A673 (cell line): ENCODE measurements around the gene LMF2. TPM values are rescaled to one million over a fixed set of nuclear protein-coding genes. Genes with fewer than 3 reads are reported as not detected.

Experiments
- BruUV-seq: library from RNA; stranded (reverse); fragments of 400-500 nt; replicated peaks from 2 replicates; lab custom pipeline; 2021; lab: Mats Ljungman, UMichigan
- CTCF ChIA-PET: fragments of 300-600 bp; sonication (Branson Sonifier 250); formaldehyde crosslinking; loops from one replicate; lab custom pipeline; 2022; ENCODE audit warnings: antibody characterized with exemption; lab: Charles Lee
- POLR2A ChIA-PET: fragments of 300-600 bp; sonication (Branson Sonifier 250); formaldehyde crosslinking; loops from one replicate; lab custom pipeline; 2022; ENCODE audit warnings: antibody characterized with exemption; ENCODE audit not compliant: low non-redundant PET; lab: Charles Lee
- DNase-seq: peaks from one replicate; pipeline ENCODE4 v3.0.0-alpha.2; 2015; ENCODE audit warnings: low spot score
- H3K27ac ChIP-seq: fragments of 200-600 bp; sonication (generic); 2 replicates; pipeline ENCODE4 v1.5.1; 2016; ENCODE audit warnings: mixed run types, low read depth, mild to moderate bottlenecking, mixed read lengths, antibody characterized with exemption, low read length; ENCODE audit not compliant: poor library complexity, severe bottlenecking
- H3K27me3 ChIP-seq: fragments of 200-600 bp; sonication (generic); replicated peaks from 2 replicates; pipeline ENCODE4 v1.6.1; 2017; ENCODE audit warnings: mixed run types, low read depth, mild to moderate bottlenecking, mixed read lengths, antibody characterized with exemption, low read length; ENCODE audit not compliant: insufficient read depth, poor library complexity
- H3K36me3 ChIP-seq: fragments of 200-600 bp; sonication (generic); 2 replicates; pipeline ENCODE4 v1.6.1; 2016; ENCODE audit warnings: mixed run types, mild to moderate bottlenecking, mixed read lengths, antibody characterized with exemption, low read length; ENCODE audit not compliant: insufficient read depth, poor library complexity, severe bottlenecking
- H3K4me1 ChIP-seq: fragments of 200-600 bp; sonication (generic); 2 replicates; pipeline ENCODE4 v1.6.1; 2017; ENCODE audit warnings: mixed run types, mild to moderate bottlenecking, mixed read lengths, antibody characterized with exemption, low read length; ENCODE audit not compliant: insufficient read depth, poor library complexity, severe bottlenecking
- H3K4me3 ChIP-seq: fragments of 200-600 bp; sonication (generic); 2 replicates; pipeline ENCODE4 v1.5.1; 2016; ENCODE audit warnings: low read depth, mixed run types, mild to moderate bottlenecking, mixed read lengths, low read length; ENCODE audit not compliant: poor library complexity, severe bottlenecking
- H3K9me3 ChIP-seq: fragments of 200-600 bp; sonication (generic); 2 replicates; pipeline ENCODE4 v1.6.1; 2016; ENCODE audit warnings: mixed run types, low read depth, mild to moderate bottlenecking, mixed read lengths, antibody characterized with exemption, low read length; ENCODE audit not compliant: poor library complexity, severe bottlenecking
- EZH2 ChIP-seq: fragments of 200-600 bp; sonication (generic); IDR thresholded peaks from 2 replicates; pipeline ENCODE4 v1.6.1; 2017; ENCODE audit warnings: borderline replicate concordance, low read depth, mild to moderate bottlenecking, mixed read lengths, antibody characterized with exemption, low read length; ENCODE audit not compliant: poor library complexity, severe bottlenecking
- intact Hi-C: fragments of 100-400 bp; cut with micrococcal nuclease; formaldehyde crosslinking; loops from one replicate; pipeline ENCODE4 v1.10.0; 2022; ENCODE audit not compliant: unreplicated experiment
- total RNA-seq: library from RNA; stranded (reverse); gene quantifications from 2 replicates; pipeline ENCODE4 v1.2.3, GENCODE V29; 2021
- TF ChIP-seq, protein P1 (sequence below): fragments of 300-800, 200-600 bp; sonication (generic); conservative IDR thresholded peaks from 2 replicates; pipeline ENCODE4 v1.5.1; 2017; ENCODE audit warnings: low read depth, mild to moderate bottlenecking, antibody characterized with exemption, low read length, moderate library complexity, mixed read lengths

The LMF2 gene
- total RNA-seq, 1 experiment from 2014 or later: 79.2 TPM

GRCh38 chr22:50502096-50502495 is 5.4 kb downstream of the LMF2 start:
- Histone ChIP-seq H3K4me1 (peaks cover 10% of the 10 kb centered on the region), H3K36me3 (peaks cover 29% of the 10 kb centered on the region), H3K27ac (no peak overlapping the region), H3K4me3 (no peak overlapping the region), H3K9me3 (no peaks in the 10 kb centered on the region), H3K27me3 (no peaks in the 10 kb centered on the region)
- intact Hi-C loops: no loop called here
- CTCF ChIA-PET: no interaction called here
- POLR2A ChIA-PET: no interaction called here
- TF ChIP-seq EZH2: no peak
- TF ChIP-seq, protein P1, sequence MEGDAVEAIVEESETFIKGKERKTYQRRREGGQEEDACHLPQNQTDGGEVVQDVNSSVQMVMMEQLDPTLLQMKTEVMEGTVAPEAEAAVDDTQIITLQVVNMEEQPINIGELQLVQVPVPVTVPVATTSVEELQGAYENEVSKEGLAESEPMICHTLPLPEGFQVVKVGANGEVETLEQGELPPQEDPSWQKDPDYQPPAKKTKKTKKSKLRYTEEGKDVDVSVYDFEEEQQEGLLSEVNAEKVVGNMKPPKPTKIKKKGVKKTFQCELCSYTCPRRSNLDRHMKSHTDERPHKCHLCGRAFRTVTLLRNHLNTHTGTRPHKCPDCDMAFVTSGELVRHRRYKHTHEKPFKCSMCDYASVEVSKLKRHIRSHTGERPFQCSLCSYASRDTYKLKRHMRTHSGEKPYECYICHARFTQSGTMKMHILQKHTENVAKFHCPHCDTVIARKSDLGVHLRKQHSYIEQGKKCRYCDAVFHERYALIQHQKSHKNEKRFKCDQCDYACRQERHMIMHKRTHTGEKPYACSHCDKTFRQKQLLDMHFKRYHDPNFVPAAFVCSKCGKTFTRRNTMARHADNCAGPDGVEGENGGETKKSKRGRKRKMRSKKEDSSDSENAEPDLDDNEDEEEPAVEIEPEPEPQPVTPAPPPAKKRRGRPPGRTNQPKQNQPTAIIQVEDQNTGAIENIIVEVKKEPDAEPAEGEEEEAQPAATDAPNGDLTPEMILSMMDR: no peak
- DNase-seq: no peak
- BruUV-seq: no TSS peak

- no TSS peak for BruUV-seq
- Histone ChIP-seq H3K9me3 (no peaks in the 10 kb centered on the region), H3K4me3 (no peak overlapping the region), H3K36me3 (peaks cover 23% of the 10 kb centered on the region), H3K27ac (no peak overlapping the region), H3K4me1 (peaks cover 5% of the 10 kb centered on the region), H3K27me3 (no peaks in the 10 kb centered on the region)
- CTCF ChIA-PET: interaction anchor here (0.6 to 0.7 kb wide), 2 partner anchors 25 to 48 kb away, joined by 3 to 7 read pairs; partner anchors contain the start of gene SCO2
- no peak for DNase-seq
- intact Hi-C loops: no loop called here
- POLR2A ChIA-PET: no interaction called here
- TF ChIP-seq EZH2: no peak
- TF ChIP-seq, protein P1: no peak
Observed at GRCh38 chr22:50500452-50500851, 7.0 kb downstream of the LMF2 start.

- no peaks in the 10 kb centered on the region for H3K9me3 ChIP-seq
- H3K27ac ChIP-seq: peak overlapping the region; percentile 17
- intact Hi-C loops: loop anchor here (2.0 to 10.0 kb wide), 2 partner anchors 224 to 258 kb away; partner anchors contain the start of gene MAPK11
- no peak for TF ChIP-seq EZH2
- TF ChIP-seq, protein P1: peak; percentile 83
- H3K4me3 ChIP-seq: peak overlapping the region; percentile 31
- no peaks in the 10 kb centered on the region for H3K27me3 ChIP-seq
- ChIA-PET POLR2A (no interaction called here), CTCF (interaction anchor here (0.8 to 2.1 kb wide), 5 partner anchors 9 to 257 kb away, joined by 3 to 14 read pairs (median 3); partner anchors contain the start of genes LMF2, NCAPH2 and SCO2)
- peaks cover 10% of the 10 kb centered on the region for H3K36me3 ChIP-seq
- DNase-seq: peak; percentile 80
- peaks cover 5% of the 10 kb centered on the region for H3K4me1 ChIP-seq
- no TSS peak for BruUV-seq
Observed at GRCh38 chr22:50498322-50498890, 9.1 kb downstream of the LMF2 start.
